HepG2 (cell line): Measurements from ENCODE around the gene PSMC3IP. TPM values are rescaled to one million over a fixed set of nuclear protein-coding genes. Genes with fewer than 3 reads are reported as not detected.

ENCODE experiments used
- ATF2 ChIP-seq: sonication (generic); formaldehyde crosslinking; IDR thresholded peaks from 2 replicates; pipeline ENCODE4 v1.4.0; 2020; ENCODE audit warnings: missing genetic modification reagents
- ELF3 ChIP-seq: IDR thresholded peaks from 2 replicates; pipeline ENCODE4 v1.6.1; 2016; ENCODE audit warnings: missing genetic modification reagents, missing compliant biosample characterization
- GPBP1L1 ChIP-seq: sonication (generic); formaldehyde crosslinking; IDR thresholded peaks from 2 replicates; pipeline ENCODE4 v1.5.0; 2020; ENCODE audit warnings: mild to moderate bottlenecking, missing genetic modification reagents
- HOXA9 ChIP-seq: sonication (generic); formaldehyde crosslinking; IDR thresholded peaks from 2 replicates; pipeline ENCODE4 v1.8.1; 2022; ENCODE audit warnings: missing genetic modification reagents, mild to moderate bottlenecking, moderate library complexity, borderline replicate concordance
- ISL2 ChIP-seq: sonication (generic); formaldehyde crosslinking; IDR thresholded peaks from 2 replicates; pipeline ENCODE4 v1.5.0; 2020; ENCODE audit warnings: missing genetic modification reagents
- KDM2A ChIP-seq: sonication (generic); formaldehyde crosslinking; IDR thresholded peaks from 2 replicates; pipeline ENCODE4 v1.4.0; 2020; ENCODE audit warnings: low read depth, missing genetic modification reagents, borderline replicate concordance
- MXD1 ChIP-seq: sonication (generic); formaldehyde crosslinking; IDR thresholded peaks from 2 replicates; pipeline ENCODE4 v1.4.0; 2020; ENCODE audit warnings: mild to moderate bottlenecking, missing genetic modification reagents
- NCOA5 ChIP-seq: sonication (generic); formaldehyde crosslinking; IDR thresholded peaks from 2 replicates; pipeline ENCODE4 v1.4.0; 2020; ENCODE audit warnings: missing genetic modification reagents
- SPEN ChIP-seq: sonication (generic); formaldehyde crosslinking; IDR thresholded peaks from 2 replicates; pipeline ENCODE4 v1.5.1; 2020; ENCODE audit warnings: low read depth, mild to moderate bottlenecking, missing genetic modification reagents
- TEAD2 ChIP-seq: sonication (generic); formaldehyde crosslinking; IDR thresholded peaks from 2 replicates; pipeline ENCODE4 v1.9.0; 2021; ENCODE audit warnings: missing genetic modification reagents
- ZBTB33 ChIP-seq: sonication (generic); formaldehyde crosslinking; IDR thresholded peaks from 2 replicates; pipeline ENCODE4 v1.4.0; 2020; ENCODE audit warnings: missing genetic modification reagents
- ZGPAT ChIP-seq: IDR thresholded peaks from 2 replicates; pipeline ENCODE4 v1.6.1; 2016; ENCODE audit warnings: mild to moderate bottlenecking
- ZNF24 ChIP-seq: fragments of 450-650 bp; IDR thresholded peaks from 2 replicates; pipeline ENCODE4 v1.6.1; 2017; ENCODE audit warnings: antibody characterized with exemption, mild to moderate bottlenecking
- ZNF337 ChIP-seq: sonication (generic); formaldehyde crosslinking; IDR thresholded peaks from 2 replicates; pipeline ENCODE4 v1.5.1; 2020; ENCODE audit warnings: missing genetic modification reagents, low read depth, mild to moderate bottlenecking, borderline replicate concordance
- ZNF501 ChIP-seq: sonication (generic); formaldehyde crosslinking; IDR thresholded peaks from 2 replicates; pipeline ENCODE4 v1.5.1; 2020; ENCODE audit warnings: mild to moderate bottlenecking, moderate library complexity, missing genetic modification reagents
- ZNF616 ChIP-seq: sonication (generic); formaldehyde crosslinking; IDR thresholded peaks from 2 replicates; pipeline ENCODE4 v1.5.0; 2020; ENCODE audit warnings: low read depth, mild to moderate bottlenecking, missing genetic modification reagents
- ZNF740 ChIP-seq: sonication (generic); formaldehyde crosslinking; IDR thresholded peaks from 2 replicates; pipeline ENCODE4 v1.4.0; 2020; ENCODE audit warnings: missing genetic modification reagents
- polyA plus RNA-seq, 8 experiments: library from polyadenylated mRNA; depleted of rRNA in 3 of 8; stranded (reverse) in 7 of 8; unstranded in 1 of 8; fragments of >200 nt; fragmentation: Illumina TruSeq in 4 of 8; extraction: Trizol in 4 of 8; gene quantifications; 2 replicates each; pipeline versions ENCODE4 v1.2.1 to v1.2.3, GENCODE V29; 2011 to 2016; ENCODE audit warnings: low read depth in 4 of 8, missing spikeins in 1 of 8, mixed read lengths in 1 of 8; ENCODE audit not compliant: insufficient read depth in 1 of 8
- total RNA-seq, 5 experiments: library from RNA; depleted of rRNA; stranded (reverse); fragments of >200 nt; fragmentation: Illumina TruSeq; extraction: Trizol; gene quantifications; 2 replicates each; pipeline ENCODE4 v1.2.3, GENCODE V29; 2016; ENCODE audit warnings: low read depth in 1 of 5
- TF ChIP-seq, protein P1 (sequence below): sonication (generic); formaldehyde crosslinking; IDR thresholded peaks from 2 replicates; pipeline ENCODE4 v1.4.0; 2020; ENCODE audit warnings: mild to moderate bottlenecking, missing genetic modification reagents
- TF ChIP-seq, protein P2 (sequence below): sonication (generic); formaldehyde crosslinking; IDR thresholded peaks from 2 replicates; pipeline ENCODE4 v1.9.0; 2021; ENCODE audit warnings: missing genetic modification reagents, borderline replicate concordance

PSMC3IP gene
- total and polyA plus RNA-seq, 2 of the 13 experiments (the other 11 are each of a cell fraction or from before 2014, with no cell fraction given) = 6.5 to 22.4 TPM

- TF ChIP-seq ZNF337 (0 out of 2 replicates have a peak, but pooled peaks have one; percentile 46), ZNF616 (CRISPR knock-in tag) (no peak; the same call in none of the 2 replicates), ZNF24 (no peak), ELF3 (CRISPR knock-in tag) (peak; percentile 96), ZBTB33 (CRISPR knock-in tag) (0 out of 2 replicates have a peak, but pooled peaks have one; percentile 46), HOXA9 (CRISPR knock-in tag) (no peak), MXD1 (CRISPR knock-in tag) (peak; percentile 61; the same call in 1 of the 2 replicates), ZNF501 (CRISPR knock-in tag) (peak; percentile 83; the same call in 1 of the 2 replicates), NCOA5 (CRISPR knock-in tag) (no peak), SPEN (peak; percentile 58; the same call in 1 of the 2 replicates), TEAD2 (CRISPR knock-in tag) (no peak), GPBP1L1 (no peak), ZGPAT (CRISPR knock-in tag) (peak; percentile 68), ATF2 (no peak), ISL2 (CRISPR knock-in tag) (peak; percentile 51; the same call in 1 of the 2 replicates), KDM2A (CRISPR knock-in tag) (no peak; the same call in none of the 2 replicates), ZNF740 (CRISPR knock-in tag) (no peak)
- TF ChIP-seq, protein P1, sequence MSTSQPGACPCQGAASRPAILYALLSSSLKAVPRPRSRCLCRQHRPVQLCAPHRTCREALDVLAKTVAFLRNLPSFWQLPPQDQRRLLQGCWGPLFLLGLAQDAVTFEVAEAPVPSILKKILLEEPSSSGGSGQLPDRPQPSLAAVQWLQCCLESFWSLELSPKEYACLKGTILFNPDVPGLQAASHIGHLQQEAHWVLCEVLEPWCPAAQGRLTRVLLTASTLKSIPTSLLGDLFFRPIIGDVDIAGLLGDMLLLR (CRISPR knock-in tag) = peak; percentile 64; the same call in 1 of the 2 replicates
- TF ChIP-seq, protein P2, sequence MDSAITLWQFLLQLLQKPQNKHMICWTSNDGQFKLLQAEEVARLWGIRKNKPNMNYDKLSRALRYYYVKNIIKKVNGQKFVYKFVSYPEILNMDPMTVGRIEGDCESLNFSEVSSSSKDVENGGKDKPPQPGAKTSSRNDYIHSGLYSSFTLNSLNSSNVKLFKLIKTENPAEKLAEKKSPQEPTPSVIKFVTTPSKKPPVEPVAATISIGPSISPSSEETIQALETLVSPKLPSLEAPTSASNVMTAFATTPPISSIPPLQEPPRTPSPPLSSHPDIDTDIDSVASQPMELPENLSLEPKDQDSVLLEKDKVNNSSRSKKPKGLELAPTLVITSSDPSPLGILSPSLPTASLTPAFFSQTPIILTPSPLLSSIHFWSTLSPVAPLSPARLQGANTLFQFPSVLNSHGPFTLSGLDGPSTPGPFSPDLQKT (CRISPR knock-in tag) = peak; percentile 84; the same call in 1 of the 2 replicates
These were observed 41.5 kb downstream of the PSMC3IP start, which contains the start of gene NAGLU (continued) for GRCh38 chr17:42536048-42536371.
